GM04503 (cell line): Measurements from ENCODE around the gene CXorf38.

Experiments used
- DNase-seq: peaks from one replicate; pipeline ENCODE4 v3.0.0-alpha.2; 2012; ENCODE audit warnings: low read depth

Gene CXorf38

GRCh38 chrX:40647307-40648197 is at the start of gene CXorf38:
TSS of gene CXorf38 (minus strand) at chrX:40647561. CDS start at chrX:40647520, 41 bp downstream.
- DNase-seq: peak; percentile 45

GRCh38 chrX:40694802-40695201 is 47.4 kb upstream of the CXorf38 start:
- no peak for DNase-seq

- DNase-seq: no peak
Measured at GRCh38 chrX:40688929-40689328, 41.6 kb upstream of the CXorf38 start.

GRCh38 chrX:40687169-40687568 is 39.8 kb upstream of the CXorf38 start:
- no peak for DNase-seq

GRCh38 chrX:40685362-40685918 is 38.1 kb upstream of the CXorf38 start:
- DNase-seq: no peak

GRCh38 chrX:40684092-40684491 is 36.7 kb upstream of the CXorf38 start:
- no peak for DNase-seq

- DNase-seq: no peak
Measured at GRCh38 chrX:40683245-40683644, 35.9 kb upstream of the CXorf38 start.

- DNase-seq: no peak
Measured at GRCh38 chrX:40671126-40671525, 23.8 kb upstream of the CXorf38 start.

- DNase-seq: no peak
Measured at GRCh38 chrX:40663880-40664630, 16.7 kb upstream of the CXorf38 start.

- DNase-seq: no peak
Measured at GRCh38 chrX:40663078-40663740, 15.8 kb upstream of the CXorf38 start.

GRCh38 chrX:40661489-40661888 is 14.1 kb upstream of the CXorf38 start:
- DNase-seq: no peak

GRCh38 chrX:40660381-40660780 is 13.0 kb upstream of the CXorf38 start:
- DNase-seq: no peak

- DNase-seq: no peak
Measured at GRCh38 chrX:40653535-40653934, 6.2 kb upstream of the CXorf38 start.

GRCh38 chrX:40652664-40653063 is 5.3 kb upstream of the CXorf38 start:
- DNase-seq: no peak

GRCh38 chrX:40651620-40652223 is 4.4 kb upstream of the CXorf38 start:
- no peak for DNase-seq

- DNase-seq: no peak
Measured at GRCh38 chrX:40646489-40647306, 663 bp downstream of the CXorf38 start.

- peak; percentile 52 for DNase-seq
Measured at GRCh38 chrX:40644821-40645358, 2.5 kb downstream of the CXorf38 start.

GRCh38 chrX:40644176-40644575 is 3.2 kb downstream of the CXorf38 start:
- no peak for DNase-seq

GRCh38 chrX:40637687-40638086 is 9.7 kb downstream of the CXorf38 start:
- DNase-seq: no peak

- no peak for DNase-seq
Measured at GRCh38 chrX:40632199-40632598, 15.2 kb downstream of the CXorf38 start.

GRCh38 chrX:40628506-40628905 is 18.9 kb downstream of the CXorf38 start:
- DNase-seq: no peak
